Measurements from ENCODE around the gene ZNF217. TPM values are rescaled to one million over a fixed set of nuclear protein-coding genes. Genes with fewer than 3 reads are reported as not detected.
"Not testable (repeated sequence)": the region's sequence is repeated elsewhere in the genome, so short reads cannot be mapped to it uniquely, and the experiment has no call there.

Gene ZNF217
- total RNA-seq (100 to 1,000 TPM in 3 of 5 experiments, 10 to 100 TPM in 2; 72.6 to 104 (median 100) TPM), polyA plus RNA-seq (10 to 100 TPM; 17.3 to 55.2 TPM), total RNA-seq (226 reads per million, percentile 94 among the genes with 10 or more reads in this experiment)

- intact Hi-C loops (cut with micrococcal nuclease): loop anchor here (1.0 to 2.0 kb wide), 10 partner anchors 11 to 1183 kb away; no protein-coding TSS in a partner anchor
- H3K4me1 Mint-ChIP-seq: peaks cover 28 to 65% (median 53%) of the 10 kb centered on the region in 7 donors
- H3K36me3 ChIP-seq (ENCODE audit: control insufficient read depth in 2 of 3, insufficient read depth in 3 of 3, low read length in 3 of 3); H3K27me3 ChIP-seq (ENCODE audit: control insufficient read depth in 2 of 2, insufficient read depth in 2 of 2, low read length in 2 of 2); CTCF ChIA-PET; H3K27me3 Mint-ChIP-seq; H3K9me3 Mint-ChIP-seq; H3K9me3 ChIP-seq (ENCODE audit: control insufficient read depth in 2 of 3, low read length in 3 of 3): not testable (repeated sequence)
- H3K27ac Mint-ChIP-seq: peak within 1 kb of the TSS; percentile 90 to 100 (median 98)
- H3K4me3 Mint-ChIP-seq: peak within 1 kb of the TSS; percentile 89 to 99 (median 96)
- POLR2A ChIA-PET: interaction anchor here (0.8 to 7.1 kb wide), 9 partner anchors 11 to 272 kb away, joined by 3 to 136 read pairs (median 21); no protein-coding TSS in a partner anchor
- Histone ChIP-seq H3K4me1 (ENCODE audit: control insufficient read depth in 2 of 2, insufficient read depth in 2 of 2, low read length in 2 of 2) (peaks cover 9 to 18% of the 10 kb centered on the region in 2 donors), H3K27ac (ENCODE audit: low read depth, low read length) (peak within 1 kb of the TSS; percentile 97), H3K4me3 (ENCODE audit: low read length) (peak within 1 kb of the TSS; percentile 81)
- ATAC-seq (peak; percentile 41), DNase-seq (peak; percentile 59 to 78 (median 75))
- peaks cover 0 to 19% (median 0%) of the 10 kb centered on the region in 5 donors for H3K36me3 Mint-ChIP-seq
These were observed at the start of gene ZNF217 for GRCh38 chr20:53593466-53594007. ZNF217 (minus strand) TSS chr20:53593839; CDS start chr20:53582826, 11,013 bp downstream.

- peaks cover 30 to 64% (median 52%) of the 10 kb centered on the region in 7 donors for H3K4me1 Mint-ChIP-seq
- Histone ChIP-seq H3K36me3 (ENCODE audit: control insufficient read depth in 2 of 3, insufficient read depth in 3 of 3, low read length in 3 of 3) (no peaks in the 10 kb centered on the region), H3K27ac (ENCODE audit: low read depth, low read length) (peak overlapping the region; percentile 77), H3K9me3 (ENCODE audit: control insufficient read depth in 2 of 3, low read length in 3 of 3) (no peaks in the 10 kb centered on the region), H3K4me1 (ENCODE audit: control insufficient read depth in 2 of 2, insufficient read depth in 2 of 2, low read length in 2 of 2) (peaks cover 13 to 45% of the 10 kb centered on the region in 2 donors), H3K27me3 (ENCODE audit: control insufficient read depth in 2 of 2, insufficient read depth in 2 of 2, low read length in 2 of 2) (no peaks in the 10 kb centered on the region), H3K4me3 (ENCODE audit: low read length) (peak overlapping the region; percentile 56)
- H3K4me3 Mint-ChIP-seq: peak overlapping the region; percentile 73 to 92 (median 85)
- peaks cover 0 to 1% (median 0%) of the 10 kb centered on the region in 11 donors for H3K9me3 Mint-ChIP-seq
- peak overlapping the region; percentile 90 to 100 (median 97) for H3K27ac Mint-ChIP-seq
- POLR2A ChIA-PET: interaction anchor here (0.6 to 7.3 kb wide), 35 partner anchors 8 to 307 kb away, joined by 3 to 125 read pairs (median 4); partner anchors contain the start of gene ZNF217
- CTCF ChIA-PET: interaction anchor here (0.6 to 1.8 kb wide), 10 partner anchors 30 to 1337 kb away, joined by 3 to 6 read pairs (median 4); no protein-coding TSS in a partner anchor
- no peaks in the 10 kb centered on the region for H3K27me3 Mint-ChIP-seq
- peak in 8 of 9 donors; percentile 61 to 81 (median 75) for DNase-seq
- intact Hi-C loops (cut with micrococcal nuclease): loop anchor here (1.0 to 2.0 kb wide), 8 partner anchors 9 to 226 kb away; no protein-coding TSS in a partner anchor
- peak; percentile 98 for ATAC-seq
- peaks cover 0 to 1% (median 0%) of the 10 kb centered on the region in 5 donors for H3K36me3 Mint-ChIP-seq
These were observed 49.6 kb upstream of the ZNF217 start for GRCh38 chr20:53643031-53643832.

- Mint-ChIP-seq H3K27me3 (no peaks in the 10 kb centered on the region), H3K9me3 (peaks cover 0 to 1% (median 0%) of the 10 kb centered on the region in 11 donors), H3K36me3 (peaks cover 0 to 1% (median 0%) of the 10 kb centered on the region in 5 donors), H3K4me3 (peak overlapping the region; percentile 73 to 92 (median 85)), H3K4me1 (peaks cover 30 to 70% (median 58%) of the 10 kb centered on the region in 7 donors), H3K27ac (peak overlapping the region; percentile 90 to 100 (median 97))
- ATAC-seq (peak; percentile 78), DNase-seq (peak in 6 of 9 donors; percentile 37 to 73 (median 52))
- H3K4me1 ChIP-seq (ENCODE audit: control insufficient read depth in 2 of 2, insufficient read depth in 2 of 2, low read length in 2 of 2): peaks cover 13 to 45% of the 10 kb centered on the region in 2 donors
- peak overlapping the region; percentile 77 for H3K27ac ChIP-seq (ENCODE audit: low read depth, low read length)
- H3K36me3 ChIP-seq (ENCODE audit: control insufficient read depth in 2 of 3, insufficient read depth in 3 of 3, low read length in 3 of 3): no peaks in the 10 kb centered on the region
- POLR2A ChIA-PET: interaction anchor here (0.6 to 7.3 kb wide), 31 partner anchors 9 to 299 kb away, joined by 3 to 125 read pairs (median 4); partner anchors contain the start of gene ZNF217
- no peaks in the 10 kb centered on the region for H3K27me3 ChIP-seq (ENCODE audit: control insufficient read depth in 2 of 2, insufficient read depth in 2 of 2, low read length in 2 of 2)
- intact Hi-C loops (cut with micrococcal nuclease): loop anchor here (1.0 to 2.0 kb wide), 9 partner anchors 10 to 227 kb away; no protein-coding TSS in a partner anchor
- H3K9me3 ChIP-seq (ENCODE audit: control insufficient read depth in 2 of 3, low read length in 3 of 3): no peaks in the 10 kb centered on the region
- CTCF ChIA-PET: interaction anchor here (0.6 to 1.8 kb wide), 11 partner anchors 14 to 1336 kb away, joined by 3 to 6 read pairs (median 4); no protein-coding TSS in a partner anchor
- H3K4me3 ChIP-seq (ENCODE audit: low read length): peak overlapping the region; percentile 56
These were observed 48.8 kb upstream of the ZNF217 start for GRCh38 chr20:53642196-53643030.

GRCh38 chr20:53639647-53640440 lies 46.2 kb upstream of the ZNF217 start:
- no peaks in the 10 kb centered on the region for H3K27me3 ChIP-seq (ENCODE audit: control insufficient read depth in 2 of 2, insufficient read depth in 2 of 2, low read length in 2 of 2)
- no peaks in the 10 kb centered on the region for H3K9me3 ChIP-seq (ENCODE audit: control insufficient read depth in 2 of 3, low read length in 3 of 3)
- H3K27ac ChIP-seq (ENCODE audit: low read depth, low read length): no peak overlapping the region
- H3K9me3 Mint-ChIP-seq: peaks cover 0 to 1% (median 0%) of the 10 kb centered on the region in 11 donors
- H3K27ac Mint-ChIP-seq: peak overlapping the region in 8 of 9 donors; percentile 30 to 99 (median 72)
- H3K27me3 Mint-ChIP-seq: no peaks in the 10 kb centered on the region
- H3K4me3 Mint-ChIP-seq: peak overlapping the region in 2 of 10 donors; percentile 9 to 13
- no peak overlapping the region for H3K4me3 ChIP-seq (ENCODE audit: low read length)
- H3K36me3 Mint-ChIP-seq: peaks cover 0 to 1% (median 0%) of the 10 kb centered on the region in 5 donors
- CTCF ChIA-PET: interaction anchor here (0.6 kb wide), 1 partner anchor 17 kb away, joined by 3 read pairs; no protein-coding TSS in a partner anchor
- H3K4me1 Mint-ChIP-seq: peaks cover 40 to 76% (median 69%) of the 10 kb centered on the region in 7 donors
- H3K36me3 ChIP-seq (ENCODE audit: control insufficient read depth in 2 of 3, insufficient read depth in 3 of 3, low read length in 3 of 3): no peaks in the 10 kb centered on the region
- ATAC-seq (no peak), DNase-seq (no peak)
- intact Hi-C loops (cut with micrococcal nuclease): no loop called here
- H3K4me1 ChIP-seq (ENCODE audit: control insufficient read depth in 2 of 2, insufficient read depth in 2 of 2, low read length in 2 of 2): peaks cover 13 to 41% of the 10 kb centered on the region in 2 donors
- POLR2A ChIA-PET: interaction anchor here (0.6 to 2.2 kb wide), 6 partner anchors 17 to 389 kb away, joined by 3 to 11 read pairs (median 4); no protein-coding TSS in a partner anchor

DNA sequence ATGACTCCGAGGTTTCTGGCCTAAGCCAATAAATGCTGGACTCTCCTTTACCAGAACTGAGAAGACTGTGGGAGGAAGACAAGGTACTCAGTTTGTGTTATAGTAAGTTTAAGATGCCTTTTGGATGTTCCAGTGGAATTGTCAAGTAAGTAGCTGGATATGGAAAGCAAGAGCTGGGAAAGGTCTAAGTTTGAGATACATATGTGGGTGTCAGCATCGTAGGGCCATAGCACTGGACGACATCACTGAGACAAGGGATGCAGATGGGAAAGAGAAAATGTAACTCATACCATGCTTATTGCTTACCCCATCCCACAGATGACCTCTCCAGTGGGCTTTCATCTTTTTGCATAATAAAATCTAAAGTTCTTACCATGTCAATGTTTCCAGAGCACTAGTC lies 45.5 kb upstream of the ZNF217 start:
- peaks cover 0 to 1% (median 0%) of the 10 kb centered on the region in 11 donors for H3K9me3 Mint-ChIP-seq
- Histone ChIP-seq H3K36me3 (ENCODE audit: control insufficient read depth in 2 of 3, insufficient read depth in 3 of 3, low read length in 3 of 3) (no peaks in the 10 kb centered on the region), H3K27me3 (ENCODE audit: control insufficient read depth in 2 of 2, insufficient read depth in 2 of 2, low read length in 2 of 2) (no peaks in the 10 kb centered on the region), H3K27ac (ENCODE audit: low read depth, low read length) (no peak overlapping the region), H3K9me3 (ENCODE audit: control insufficient read depth in 2 of 3, low read length in 3 of 3) (no peaks in the 10 kb centered on the region), H3K4me3 (ENCODE audit: low read length) (no peak overlapping the region), H3K4me1 (ENCODE audit: control insufficient read depth in 2 of 2, insufficient read depth in 2 of 2, low read length in 2 of 2) (peaks cover 13 to 35% of the 10 kb centered on the region in 2 donors)
- no peaks in the 10 kb centered on the region for H3K27me3 Mint-ChIP-seq
- peak overlapping the region in 1 of 10 donors; percentile 9 for H3K4me3 Mint-ChIP-seq
- DNase-seq (no peak), ATAC-seq (no peak)
- ChIA-PET POLR2A (interaction anchor here (0.7 to 2.2 kb wide), 5 partner anchors 16 to 389 kb away, joined by 3 to 11 read pairs (median 4); no protein-coding TSS in a partner anchor), CTCF (interaction anchor here (0.6 to 0.9 kb wide), 2 partner anchors 18 to 26 kb away, joined by 3 read pairs; no protein-coding TSS in a partner anchor)
- peaks cover 42 to 76% (median 69%) of the 10 kb centered on the region in 7 donors for H3K4me1 Mint-ChIP-seq
- H3K27ac Mint-ChIP-seq: peak overlapping the region in 8 of 9 donors; percentile 14 to 99 (median 77)
- H3K36me3 Mint-ChIP-seq: no peaks in the 10 kb centered on the region
- intact Hi-C loops (cut with micrococcal nuclease): no loop called here
